ENCODE data around the gene NUDT16L1. TPM values are rescaled to one million over a fixed set of nuclear protein-coding genes. Genes with fewer than 3 reads are reported as not detected.
A peak's percentile ranks its signal among the peaks of the same experiment; 100 is the strongest.

Gene NUDT16L1
- total RNA-seq, 1 donor from 2014 or later: 36.7 TPM

GRCh38 chr16:4700380-4700996, 7.1 kb downstream of the NUDT16L1 start:
- H3K4me1 Mint-ChIP-seq (ENCODE audit: unreplicated experiment): no peaks in the 10 kb centered on the region
- H3K9me3 Mint-ChIP-seq: no peaks in the 10 kb centered on the region
- DNase-seq (ENCODE audit: extremely low spot score, unreplicated experiment): no peak
- no peak overlapping the region for H3K4me3 Mint-ChIP-seq
- no peak overlapping the region for H3K27ac Mint-ChIP-seq
- H3K27me3 Mint-ChIP-seq: no peaks in the 10 kb centered on the region
- no peak for TF ChIP-seq CTCF (conservative IDR thresholded peaks at IDR 0.05)
- no peaks in the 10 kb centered on the region for H3K36me3 Mint-ChIP-seq

- no peak for TF ChIP-seq CTCF (conservative IDR thresholded peaks at IDR 0.05)
- no peaks in the 10 kb centered on the region for H3K27me3 Mint-ChIP-seq
- H3K4me1 Mint-ChIP-seq (ENCODE audit: unreplicated experiment): no peaks in the 10 kb centered on the region
- no peak for DNase-seq (ENCODE audit: extremely low spot score, unreplicated experiment)
- H3K9me3 Mint-ChIP-seq: no peaks in the 10 kb centered on the region
- H3K4me3 Mint-ChIP-seq: no peak overlapping the region
- H3K27ac Mint-ChIP-seq: no peak overlapping the region
- H3K36me3 Mint-ChIP-seq: no peaks in the 10 kb centered on the region
Measured at GRCh38 chr16:4700997-4701743, 7.8 kb downstream of the NUDT16L1 start.

GRCh38 chr16:4701791-4702465, 8.6 kb downstream of the NUDT16L1 start:
- no peaks in the 10 kb centered on the region for H3K27me3 Mint-ChIP-seq
- H3K9me3 Mint-ChIP-seq: no peaks in the 10 kb centered on the region
- H3K36me3 Mint-ChIP-seq: peaks cover 6% of the 10 kb centered on the region

GRCh38 chr16:4702466-4702808, 9.1 kb downstream of the NUDT16L1 start:
- Mint-ChIP-seq H3K9me3 (no peaks in the 10 kb centered on the region), H3K4me3 (no peak overlapping the region), H3K27ac (peak overlapping the region; percentile 33), H3K27me3 (no peaks in the 10 kb centered on the region), H3K4me1 (ENCODE audit: unreplicated experiment) (peaks cover 6% of the 10 kb centered on the region), H3K36me3 (peaks cover 8% of the 10 kb centered on the region)
- TF ChIP-seq CTCF (conservative IDR thresholded peaks at IDR 0.05): no peak
- DNase-seq (ENCODE audit: extremely low spot score, unreplicated experiment): no peak

More at GRCh38 chr16:4701791-4702465, 8.6 kb downstream of the NUDT16L1 start:
- H3K4me1 Mint-ChIP-seq (ENCODE audit: unreplicated experiment): peaks cover 5% of the 10 kb centered on the region
- TF ChIP-seq CTCF (conservative IDR thresholded peaks at IDR 0.05): no peak
- H3K27ac Mint-ChIP-seq: peak overlapping the region; percentile 33
- DNase-seq (ENCODE audit: extremely low spot score, unreplicated experiment): no peak
- H3K4me3 Mint-ChIP-seq: no peak overlapping the region

DNA sequence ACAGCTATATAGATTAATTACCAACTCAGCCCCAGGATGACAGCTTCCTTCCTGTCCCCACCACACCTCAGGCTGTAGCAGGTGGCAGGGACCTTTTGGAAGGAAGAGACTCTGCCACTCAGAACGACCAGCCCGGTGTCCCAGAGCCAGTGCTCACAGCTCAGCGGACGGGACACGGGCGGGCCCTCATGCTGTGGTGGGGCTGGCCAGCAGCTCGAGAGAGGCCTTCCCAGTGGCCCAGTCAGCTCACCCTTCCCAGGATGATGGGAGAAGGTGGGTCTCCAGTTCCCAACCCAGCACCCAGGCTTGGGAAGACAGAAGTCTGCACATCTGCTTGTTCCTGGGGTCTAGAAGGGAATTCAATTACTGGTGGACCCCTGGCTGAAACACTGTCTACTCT, 10.5 kb downstream of the NUDT16L1 start:
- TF ChIP-seq CTCF (conservative IDR thresholded peaks at IDR 0.05): no peak
- Mint-ChIP-seq H3K4me1 (ENCODE audit: unreplicated experiment) (peaks cover 6% of the 10 kb centered on the region), H3K27ac (no peak overlapping the region), H3K36me3 (peaks cover 11% of the 10 kb centered on the region), H3K27me3 (no peaks in the 10 kb centered on the region), H3K9me3 (no peaks in the 10 kb centered on the region), H3K4me3 (no peak overlapping the region)
- no peak for DNase-seq (ENCODE audit: extremely low spot score, unreplicated experiment)

Measured in type B pancreatic cell (in vitro differentiated cells).